Measurements from ENCODE around the gene ITGBL1.
A peak's percentile ranks its signal among the peaks of the same experiment; 100 is the strongest.

The ITGBL1 gene

DNA sequence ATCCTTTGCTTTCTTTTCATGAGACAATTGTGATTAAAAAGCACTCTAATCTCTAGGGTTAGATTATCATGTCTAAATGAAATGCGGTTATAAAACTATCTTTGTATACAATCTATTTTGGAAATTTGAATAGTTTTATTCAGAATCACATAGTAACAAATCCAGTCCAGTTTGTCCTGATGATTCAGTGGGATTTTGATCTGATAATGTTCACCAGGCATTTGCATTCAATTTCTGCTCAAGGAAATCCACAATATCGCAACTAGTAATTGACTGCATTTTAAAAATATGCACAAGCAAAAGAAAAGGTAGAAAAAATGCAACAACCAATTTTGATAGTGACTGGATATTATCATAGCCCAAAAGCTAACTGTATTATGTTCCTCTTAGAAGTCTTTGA is 63.8 kb downstream of the ITGBL1 start:
- Histone ChIP-seq H3K9me3 (replicated peaks; ENCODE audit: insufficient read depth, low read length) (no peaks in the 10 kb centered on the region), H3K4me1 (ENCODE audit: low read length) (no peaks in the 10 kb centered on the region), H3K9me2 (replicated peaks; ENCODE audit: insufficient read depth, low read length) (no peaks in the 10 kb centered on the region), H3F3A (ENCODE audit: insufficient read depth, low read length) (no peaks in the 10 kb centered on the region), H3K4me3 (ENCODE audit: low read length) (no peak overlapping the region), H4K20me1 (ENCODE audit: insufficient read depth, low read length) (no peaks in the 10 kb centered on the region), H2AFZ (ENCODE audit: low read length) (no peak overlapping the region), H3K36me3 (replicated peaks; ENCODE audit: insufficient read depth, low read length) (no peaks in the 10 kb centered on the region), H3K4me2 (ENCODE audit: low read depth, low read length) (no peak overlapping the region), H3K79me2 (ENCODE audit: low read length) (no peaks in the 10 kb centered on the region), H3K27me3 (replicated peaks; ENCODE audit: insufficient read depth, low read length) (no peaks in the 10 kb centered on the region), H3K27ac (ENCODE audit: low read length) (no peak overlapping the region), H3K9ac (ENCODE audit: low read length) (no peak overlapping the region)
- TF ChIP-seq EZH2 (optimal IDR thresholded peaks at IDR 0.05; ENCODE audit: low read depth, low read length): no peak
- TF ChIP-seq EZH2phosphoT487 (IDR thresholded peaks at IDR 0.05; ENCODE audit: low read length): no peak
- TF ChIP-seq, protein P1, sequence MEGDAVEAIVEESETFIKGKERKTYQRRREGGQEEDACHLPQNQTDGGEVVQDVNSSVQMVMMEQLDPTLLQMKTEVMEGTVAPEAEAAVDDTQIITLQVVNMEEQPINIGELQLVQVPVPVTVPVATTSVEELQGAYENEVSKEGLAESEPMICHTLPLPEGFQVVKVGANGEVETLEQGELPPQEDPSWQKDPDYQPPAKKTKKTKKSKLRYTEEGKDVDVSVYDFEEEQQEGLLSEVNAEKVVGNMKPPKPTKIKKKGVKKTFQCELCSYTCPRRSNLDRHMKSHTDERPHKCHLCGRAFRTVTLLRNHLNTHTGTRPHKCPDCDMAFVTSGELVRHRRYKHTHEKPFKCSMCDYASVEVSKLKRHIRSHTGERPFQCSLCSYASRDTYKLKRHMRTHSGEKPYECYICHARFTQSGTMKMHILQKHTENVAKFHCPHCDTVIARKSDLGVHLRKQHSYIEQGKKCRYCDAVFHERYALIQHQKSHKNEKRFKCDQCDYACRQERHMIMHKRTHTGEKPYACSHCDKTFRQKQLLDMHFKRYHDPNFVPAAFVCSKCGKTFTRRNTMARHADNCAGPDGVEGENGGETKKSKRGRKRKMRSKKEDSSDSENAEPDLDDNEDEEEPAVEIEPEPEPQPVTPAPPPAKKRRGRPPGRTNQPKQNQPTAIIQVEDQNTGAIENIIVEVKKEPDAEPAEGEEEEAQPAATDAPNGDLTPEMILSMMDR (IDR thresholded peaks at IDR 0.05; ENCODE audit: low read length): no peak
- no peak for DNase-seq

DNA sequence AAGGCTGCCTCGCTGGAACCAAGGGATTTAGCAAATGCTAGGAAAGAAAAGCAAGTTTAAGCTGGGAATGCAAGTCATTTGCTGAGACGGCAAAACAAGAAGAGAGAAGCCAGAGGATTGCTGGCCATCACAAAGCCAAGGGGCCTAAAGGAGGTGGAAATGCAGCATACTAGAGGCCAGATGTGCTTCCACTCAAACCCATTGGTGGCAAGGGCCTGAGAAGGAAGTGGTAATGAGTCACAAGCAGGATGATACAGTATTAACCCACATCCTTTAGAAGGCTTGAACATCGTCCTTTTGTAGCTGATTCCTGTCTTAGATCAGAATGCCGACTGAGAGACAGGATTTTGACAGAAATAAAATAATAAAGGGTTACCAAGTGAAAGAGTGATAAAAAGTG is 68.2 kb downstream of the ITGBL1 start:
- Histone ChIP-seq H3K4me1 (ENCODE audit: low read length) (no peaks in the 10 kb centered on the region), H3K36me3 (replicated peaks; ENCODE audit: insufficient read depth, low read length) (no peaks in the 10 kb centered on the region), H3K4me3 (ENCODE audit: low read length) (no peak overlapping the region), H3F3A (ENCODE audit: insufficient read depth, low read length) (no peaks in the 10 kb centered on the region), H3K4me2 (ENCODE audit: low read depth, low read length) (no peak overlapping the region), H3K27me3 (replicated peaks; ENCODE audit: insufficient read depth, low read length) (no peaks in the 10 kb centered on the region), H3K27ac (ENCODE audit: low read length) (no peak overlapping the region), H4K20me1 (ENCODE audit: insufficient read depth, low read length) (no peaks in the 10 kb centered on the region), H3K9me2 (replicated peaks; ENCODE audit: insufficient read depth, low read length) (no peaks in the 10 kb centered on the region), H3K79me2 (ENCODE audit: low read length) (no peaks in the 10 kb centered on the region), H2AFZ (ENCODE audit: low read length) (no peak overlapping the region), H3K9ac (ENCODE audit: low read length) (no peak overlapping the region), H3K9me3 (replicated peaks; ENCODE audit: insufficient read depth, low read length) (no peaks in the 10 kb centered on the region)
- no peak for TF ChIP-seq EZH2 (optimal IDR thresholded peaks at IDR 0.05; ENCODE audit: low read depth, low read length)
- no peak for TF ChIP-seq EZH2phosphoT487 (IDR thresholded peaks at IDR 0.05; ENCODE audit: low read length)
- TF ChIP-seq, protein P1 (IDR thresholded peaks at IDR 0.05; ENCODE audit: low read length): no peak
- DNase-seq: peak; percentile 7

DNA sequence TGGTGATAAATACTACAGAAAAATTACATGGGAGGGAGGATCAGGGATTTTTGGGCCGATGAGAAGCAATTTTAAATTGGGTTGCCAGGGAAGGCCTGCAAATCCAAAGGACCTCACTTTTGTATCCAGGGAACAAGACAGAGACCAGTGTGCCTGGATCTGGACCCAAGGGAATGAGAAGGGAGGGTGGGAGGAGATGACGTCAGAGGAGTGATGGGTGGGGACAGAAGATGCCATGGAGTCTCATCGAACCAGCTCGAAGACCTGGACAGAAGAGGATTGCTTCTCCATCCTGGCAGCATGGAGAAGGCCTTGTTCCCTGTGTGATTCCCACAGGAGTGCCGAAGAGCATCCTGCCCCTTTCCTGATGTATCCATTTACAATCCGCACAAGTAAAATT is 68.9 kb downstream of the ITGBL1 start:
- no peak overlapping the region for H2AFZ ChIP-seq (ENCODE audit: low read length)
- H3K79me2 ChIP-seq (ENCODE audit: low read length): no peaks in the 10 kb centered on the region
- no peak for DNase-seq
- H3K4me1 ChIP-seq (ENCODE audit: low read length): no peaks in the 10 kb centered on the region
- no peaks in the 10 kb centered on the region for H4K20me1 ChIP-seq (ENCODE audit: insufficient read depth, low read length)
- no peak overlapping the region for H3K27ac ChIP-seq (ENCODE audit: low read length)
- no peak overlapping the region for H3K4me3 ChIP-seq (ENCODE audit: low read length)
- no peak overlapping the region for H3K4me2 ChIP-seq (ENCODE audit: low read depth, low read length)
- no peak overlapping the region for H3K9ac ChIP-seq (ENCODE audit: low read length)
- H3K36me3 ChIP-seq (replicated peaks; ENCODE audit: insufficient read depth, low read length): no peaks in the 10 kb centered on the region
- H3K9me2 ChIP-seq (replicated peaks; ENCODE audit: insufficient read depth, low read length): no peaks in the 10 kb centered on the region
- H3F3A ChIP-seq (ENCODE audit: insufficient read depth, low read length): no peaks in the 10 kb centered on the region
- TF ChIP-seq, protein P1 (IDR thresholded peaks at IDR 0.05; ENCODE audit: low read length): no peak
- no peak for TF ChIP-seq EZH2phosphoT487 (IDR thresholded peaks at IDR 0.05; ENCODE audit: low read length)
- TF ChIP-seq EZH2 (optimal IDR thresholded peaks at IDR 0.05; ENCODE audit: low read depth, low read length): no peak
- H3K9me3 ChIP-seq (replicated peaks; ENCODE audit: insufficient read depth, low read length): no peaks in the 10 kb centered on the region
- no peaks in the 10 kb centered on the region for H3K27me3 ChIP-seq (replicated peaks; ENCODE audit: insufficient read depth, low read length)

All from MM.1S (cell line).